ENCODE measurements around the gene INTS6L. TPM values are rescaled to one million over a fixed set of nuclear protein-coding genes. Genes with fewer than 3 reads are reported as not detected.
"Not testable (repeated sequence)": the region's sequence is repeated elsewhere in the genome, so short reads cannot be mapped to it uniquely, and the experiment has no call there.

Gene INTS6L
- total and polyA plus RNA-seq, 8 donors: 6.2 to 40.6 (median 34.5) TPM

- DNase-seq (no peak), ATAC-seq (no peak)
- TF ChIP-seq, protein P1, sequence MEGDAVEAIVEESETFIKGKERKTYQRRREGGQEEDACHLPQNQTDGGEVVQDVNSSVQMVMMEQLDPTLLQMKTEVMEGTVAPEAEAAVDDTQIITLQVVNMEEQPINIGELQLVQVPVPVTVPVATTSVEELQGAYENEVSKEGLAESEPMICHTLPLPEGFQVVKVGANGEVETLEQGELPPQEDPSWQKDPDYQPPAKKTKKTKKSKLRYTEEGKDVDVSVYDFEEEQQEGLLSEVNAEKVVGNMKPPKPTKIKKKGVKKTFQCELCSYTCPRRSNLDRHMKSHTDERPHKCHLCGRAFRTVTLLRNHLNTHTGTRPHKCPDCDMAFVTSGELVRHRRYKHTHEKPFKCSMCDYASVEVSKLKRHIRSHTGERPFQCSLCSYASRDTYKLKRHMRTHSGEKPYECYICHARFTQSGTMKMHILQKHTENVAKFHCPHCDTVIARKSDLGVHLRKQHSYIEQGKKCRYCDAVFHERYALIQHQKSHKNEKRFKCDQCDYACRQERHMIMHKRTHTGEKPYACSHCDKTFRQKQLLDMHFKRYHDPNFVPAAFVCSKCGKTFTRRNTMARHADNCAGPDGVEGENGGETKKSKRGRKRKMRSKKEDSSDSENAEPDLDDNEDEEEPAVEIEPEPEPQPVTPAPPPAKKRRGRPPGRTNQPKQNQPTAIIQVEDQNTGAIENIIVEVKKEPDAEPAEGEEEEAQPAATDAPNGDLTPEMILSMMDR (IDR thresholded peaks at IDR 0.05): no peak
- Histone ChIP-seq H3K9me3 (no peaks in the 10 kb centered on the region), H3K36me3 (no peaks in the 10 kb centered on the region), H3K4me1 (no peaks in the 10 kb centered on the region), H3K27ac (no peak overlapping the region), H3K27me3 (no peaks in the 10 kb centered on the region), H3K4me3 (no peak overlapping the region)
- intact Hi-C loops (cut with DNase I): no loop called here
These were observed 36.9 kb downstream of the INTS6L start for GRCh38 chrX:135557344-135557743.

DNA sequence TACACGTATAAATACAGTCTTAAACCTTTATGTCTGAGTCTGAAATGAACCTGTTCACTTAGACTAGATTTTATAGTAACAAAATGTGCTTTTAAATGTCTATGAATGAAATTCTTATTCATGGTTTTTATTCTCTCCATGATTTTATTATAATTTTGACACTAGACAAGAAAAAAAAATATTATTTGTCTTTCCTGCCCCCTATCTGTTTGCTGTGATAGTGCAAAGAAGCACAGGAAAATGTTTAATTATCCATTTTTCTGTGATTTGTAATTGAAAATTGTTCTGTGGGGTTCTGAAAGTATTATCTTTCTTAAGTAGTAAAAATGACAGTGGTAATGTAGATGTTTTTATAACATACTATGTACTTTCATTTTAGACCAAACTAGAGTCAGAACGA is 52.0 kb downstream of the INTS6L start:
- H3K9me3 ChIP-seq: no peaks in the 10 kb centered on the region
- H3K27me3 ChIP-seq: no peaks in the 10 kb centered on the region
- intact Hi-C loops (cut with DNase I): no loop called here
- ATAC-seq: no peak
- H3K36me3 ChIP-seq: peaks cover 0 to 23% of the 10 kb centered on the region in 2 donors
- no peak overlapping the region for H3K4me3 ChIP-seq
- DNase-seq: no peak
- no peak overlapping the region for H3K27ac ChIP-seq
- TF ChIP-seq, protein P1 (IDR thresholded peaks at IDR 0.05): peak in 1 of 2 donors; percentile 19
- H3K4me1 ChIP-seq: no peaks in the 10 kb centered on the region

DNA sequence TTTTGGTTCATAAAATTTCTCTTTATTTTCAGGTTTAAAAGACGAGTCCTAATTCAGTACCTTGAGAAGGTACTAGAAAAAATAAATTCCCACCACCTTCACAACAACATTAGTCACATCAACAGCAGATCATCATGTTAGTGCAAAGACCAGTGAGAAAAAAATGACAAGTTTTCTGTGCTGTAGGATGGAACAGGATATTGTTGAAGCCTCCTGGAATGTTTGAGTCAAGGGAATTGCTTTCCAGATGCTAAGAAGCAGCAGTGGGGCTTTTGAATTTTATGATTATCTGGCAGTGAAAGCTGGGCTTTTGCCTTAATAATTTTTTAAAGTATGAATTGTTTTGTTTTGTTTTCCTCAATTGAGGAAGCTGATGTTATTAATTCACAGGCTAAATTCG is 61.0 kb downstream of the INTS6L start:
- intact Hi-C loops (cut with DNase I): no loop called here
- ATAC-seq: no peak
- no peaks in the 10 kb centered on the region for H3K27me3 ChIP-seq
- no peak for DNase-seq
- H3K36me3 ChIP-seq: peaks cover 0 to 22% of the 10 kb centered on the region in 2 donors
- H3K4me3 ChIP-seq: no peak overlapping the region
- H3K4me1 ChIP-seq: no peaks in the 10 kb centered on the region
- TF ChIP-seq, protein P1 (IDR thresholded peaks at IDR 0.05): no peak
- no peaks in the 10 kb centered on the region for H3K9me3 ChIP-seq
- no peak overlapping the region for H3K27ac ChIP-seq

DNA sequence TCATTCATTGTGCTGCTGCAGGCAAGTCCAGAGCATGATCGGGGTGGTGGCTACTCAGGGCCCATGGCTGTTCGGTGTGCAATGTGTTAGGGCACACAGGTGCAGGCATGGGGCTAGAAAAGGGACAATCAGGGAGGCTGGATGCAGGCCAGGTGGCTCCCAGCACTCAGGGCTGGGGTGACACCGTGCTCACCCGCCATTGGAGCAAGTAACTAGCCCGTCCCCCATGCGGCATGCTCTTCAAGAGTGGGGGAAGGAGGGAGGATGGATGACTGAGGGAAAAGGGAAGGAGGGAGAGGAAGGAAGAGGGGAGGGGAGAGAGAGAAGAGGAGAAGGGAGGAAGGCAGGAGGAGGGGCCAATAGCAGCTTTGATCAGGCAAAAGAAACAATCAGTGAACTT is 64.7 kb downstream of the INTS6L start:
- Histone ChIP-seq H3K27ac (no peak overlapping the region), H3K36me3 (peaks cover 0 to 4% of the 10 kb centered on the region in 2 donors), H3K9me3 (no peaks in the 10 kb centered on the region), H3K4me3 (no peak overlapping the region), H3K4me1 (no peaks in the 10 kb centered on the region), H3K27me3 (no peaks in the 10 kb centered on the region)
- TF ChIP-seq, protein P1 (IDR thresholded peaks at IDR 0.05): no peak
- no peak for DNase-seq
- intact Hi-C loops (cut with DNase I): no loop called here
- no peak for ATAC-seq

DNA sequence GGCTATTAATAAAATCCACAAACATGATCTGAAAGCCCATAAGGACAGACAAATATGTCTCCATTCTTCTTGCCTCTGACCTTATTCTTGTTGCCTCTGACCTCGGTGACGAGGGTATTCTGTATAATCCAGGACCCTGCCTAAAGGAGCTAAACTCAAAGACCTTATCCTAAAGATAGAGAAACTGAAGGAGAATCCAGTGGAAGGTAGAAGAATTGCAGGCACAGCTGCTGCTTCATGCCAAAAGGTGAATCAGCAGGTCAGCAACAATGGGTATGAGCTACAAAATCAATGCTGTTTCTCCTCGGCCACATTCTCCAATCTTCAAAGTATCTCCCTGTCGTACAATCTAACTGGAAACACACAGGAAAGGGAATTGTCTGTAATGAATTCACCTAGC is 71.4 kb downstream of the INTS6L start:
- no peak for DNase-seq
- no peak for ATAC-seq
- Histone ChIP-seq H3K27ac (no peak overlapping the region), H3K4me3 (no peak overlapping the region), H3K9me3 (no peaks in the 10 kb centered on the region), H3K27me3 (no peaks in the 10 kb centered on the region), H3K36me3 (no peaks in the 10 kb centered on the region), H3K4me1 (no peaks in the 10 kb centered on the region)
- intact Hi-C loops (cut with DNase I): no loop called here
- TF ChIP-seq, protein P1 (IDR thresholded peaks at IDR 0.05): no peak

- H3K4me3 ChIP-seq; H3K9me3 ChIP-seq; intact Hi-C loops (cut with DNase I); ATAC-seq; H3K4me1 ChIP-seq; H3K27me3 ChIP-seq; H3K36me3 ChIP-seq; DNase-seq; H3K27ac ChIP-seq: not testable (repeated sequence)
These were observed 73.6 kb downstream of the INTS6L start for GRCh38 chrX:135594049-135594448.

DNA sequence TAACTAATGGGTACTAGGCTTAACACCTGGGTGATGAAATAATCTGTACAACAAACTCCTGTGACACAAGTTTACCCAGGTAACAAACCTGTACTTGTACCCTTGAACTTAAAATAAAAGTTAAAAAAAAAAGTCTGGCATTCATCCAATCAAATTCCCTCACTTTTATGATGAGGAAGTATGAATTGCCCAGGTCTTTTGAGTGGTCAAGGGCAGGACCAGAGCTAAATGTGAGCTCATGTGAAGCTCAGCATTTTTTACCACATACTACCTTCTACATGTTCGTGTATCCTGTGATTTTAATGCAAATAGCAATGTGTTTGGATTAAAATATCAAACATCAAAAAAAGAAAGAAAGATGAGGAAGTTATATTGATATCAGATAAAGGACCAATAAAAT is 74.0 kb downstream of the INTS6L start:
- H3K27me3 ChIP-seq; intact Hi-C loops (cut with DNase I); H3K36me3 ChIP-seq; ATAC-seq; H3K4me3 ChIP-seq; DNase-seq; H3K9me3 ChIP-seq; H3K27ac ChIP-seq; H3K4me1 ChIP-seq: not testable (repeated sequence)

All from left lung (tissue), 10 donors.